OCI-M1 (cell line): ENCODE results near the gene ACOT6.
"Not testable (repeated sequence)": the region's sequence is repeated elsewhere in the genome, so short reads cannot be mapped to it uniquely, and the experiment has no call there.

Source experiments
- DNase-seq: peaks from one replicate; lab custom pipeline; 2025; lab: John Stamatoyannopoulos, UW

The ACOT6 gene, protein sequence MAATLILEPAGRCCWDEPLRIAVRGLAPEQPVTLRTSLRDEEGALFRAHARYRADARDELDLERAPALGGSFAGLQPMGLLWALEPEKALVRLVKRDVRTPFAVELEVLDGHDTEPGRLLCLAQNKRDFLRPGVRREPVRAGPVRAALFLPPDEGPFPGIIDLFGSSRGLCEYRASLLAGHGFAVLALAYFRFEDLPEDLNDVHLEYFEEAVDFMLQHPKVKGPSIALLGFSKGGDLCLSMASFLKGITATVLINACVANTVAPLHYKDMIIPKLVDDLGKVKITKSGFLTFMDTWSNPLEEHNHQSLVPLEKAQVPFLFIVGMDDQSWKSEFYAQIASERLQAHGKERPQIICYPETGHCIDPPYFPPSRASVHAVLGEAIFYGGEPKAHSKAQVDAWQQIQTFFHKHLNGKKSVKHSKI

DNA sequence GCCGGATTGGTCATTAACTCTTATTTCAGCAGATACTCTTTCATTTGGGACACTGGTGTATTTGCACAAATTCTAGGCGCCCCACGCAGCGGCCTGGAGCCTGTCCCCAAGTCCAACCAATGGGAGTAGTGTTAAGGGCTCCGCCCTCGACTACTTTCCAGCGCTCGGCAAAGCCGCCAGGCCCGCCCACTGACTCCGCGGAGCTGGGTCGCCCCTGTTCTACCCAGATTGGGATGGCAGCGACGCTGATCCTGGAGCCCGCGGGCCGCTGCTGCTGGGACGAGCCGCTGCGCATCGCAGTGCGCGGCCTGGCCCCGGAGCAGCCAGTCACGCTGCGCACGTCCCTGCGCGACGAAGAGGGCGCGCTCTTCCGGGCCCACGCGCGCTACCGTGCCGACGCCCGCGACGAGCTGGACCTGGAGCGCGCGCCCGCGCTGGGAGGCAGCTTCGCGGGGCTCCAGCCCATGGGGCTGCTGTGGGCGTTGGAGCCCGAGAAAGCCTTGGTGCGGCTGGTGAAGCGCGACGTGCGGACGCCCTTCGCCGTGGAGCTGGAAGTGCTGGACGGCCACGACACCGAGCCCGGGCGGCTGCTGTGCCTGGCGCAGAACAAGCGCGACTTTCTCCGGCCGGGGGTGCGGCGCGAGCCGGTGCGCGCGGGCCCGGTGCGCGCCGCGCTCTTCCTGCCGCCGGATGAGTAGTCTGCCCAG, at the start of gene ACOT6:
Gene ACOT6, plus strand, starts transcription at position 179 of the 707 bp plus-strand sequence. Its CDS starts 55 bp downstream, at position 234.
- peak; percentile 16 for DNase-seq

DNA sequence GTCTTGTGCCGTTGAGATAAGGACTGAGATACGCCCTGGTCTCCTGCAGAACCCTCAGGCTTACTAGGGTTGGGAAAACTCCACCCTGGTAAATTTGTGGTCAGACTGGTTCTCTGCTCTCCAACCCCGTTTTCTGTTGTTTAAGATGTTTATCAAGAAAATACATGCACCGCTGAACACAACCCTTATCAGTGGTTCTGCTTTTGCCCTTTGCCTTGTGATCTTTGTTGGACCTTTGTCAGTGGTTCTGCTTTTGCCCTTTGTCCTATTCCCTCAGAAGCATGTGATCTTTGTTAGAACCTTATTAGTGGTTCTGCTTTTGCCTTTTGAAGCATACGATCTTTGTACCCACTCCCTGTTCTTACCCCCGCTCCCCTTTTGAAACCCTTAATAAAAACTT, 49.6 kb upstream of the ACOT6 start:
- peak; percentile 61 for DNase-seq

DNA sequence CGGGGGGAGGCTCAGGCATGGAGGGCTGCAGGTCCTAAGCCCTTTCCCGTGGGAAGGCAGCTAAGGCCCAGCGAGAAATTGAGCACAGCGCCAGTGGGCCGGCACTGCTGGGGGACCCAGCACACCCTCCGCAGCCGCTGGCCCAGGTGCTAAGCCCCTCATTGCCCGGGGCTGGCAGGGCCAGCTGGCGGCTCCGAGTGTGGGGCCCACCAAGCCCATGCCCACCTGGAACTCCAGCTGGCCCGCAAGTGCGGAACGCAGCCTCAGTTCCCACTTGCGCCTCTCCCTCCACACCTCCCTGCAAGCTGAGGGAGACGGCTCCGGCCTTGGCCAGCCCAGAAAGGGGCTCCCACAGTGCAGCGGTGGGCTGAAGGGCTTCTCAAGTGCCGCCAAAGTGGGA, 45.9 kb upstream of the ACOT6 start:
- not testable (repeated sequence) for DNase-seq

DNA sequence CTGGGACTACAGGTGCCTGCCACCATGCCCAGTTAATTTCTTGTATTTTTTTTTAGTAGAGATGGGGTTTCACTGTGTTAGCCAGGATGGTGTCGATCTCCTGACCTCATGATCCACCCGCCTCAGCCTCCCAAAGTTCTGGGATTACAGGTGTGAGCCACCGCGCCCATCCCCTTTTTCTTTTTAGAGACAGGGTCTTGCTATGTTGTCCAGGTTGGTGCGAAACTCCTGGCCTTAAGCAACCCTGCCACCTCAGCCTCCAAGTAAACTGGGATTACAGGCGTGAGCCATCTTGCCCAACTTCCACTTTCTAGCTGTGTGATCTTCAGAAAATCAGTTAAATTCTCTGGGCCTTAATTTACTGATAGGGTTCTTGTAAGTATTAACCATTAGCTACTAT, 45.4 kb upstream of the ACOT6 start:
- DNase-seq, result not testable (repeated sequence)

DNA sequence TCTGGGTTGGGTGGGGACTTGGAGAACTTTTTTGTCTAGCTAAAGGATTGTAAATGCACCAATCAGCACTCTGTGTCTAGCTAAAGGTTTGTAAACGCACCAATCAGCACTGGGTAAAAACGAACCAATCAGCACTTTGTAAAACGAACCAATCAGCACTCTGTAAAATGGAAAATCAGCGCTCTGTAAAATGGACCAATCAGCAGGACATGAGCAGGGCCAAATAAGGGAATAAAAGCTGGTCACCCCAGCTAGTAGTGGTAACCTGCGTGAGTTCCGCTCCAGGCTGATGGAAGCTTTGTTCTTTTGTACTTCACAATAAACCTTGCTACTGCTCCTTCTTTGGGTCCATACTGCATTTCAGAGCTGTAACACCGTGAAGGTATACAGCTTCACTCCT, 45.0 kb upstream of the ACOT6 start:
- DNase-seq, result no peak

DNA sequence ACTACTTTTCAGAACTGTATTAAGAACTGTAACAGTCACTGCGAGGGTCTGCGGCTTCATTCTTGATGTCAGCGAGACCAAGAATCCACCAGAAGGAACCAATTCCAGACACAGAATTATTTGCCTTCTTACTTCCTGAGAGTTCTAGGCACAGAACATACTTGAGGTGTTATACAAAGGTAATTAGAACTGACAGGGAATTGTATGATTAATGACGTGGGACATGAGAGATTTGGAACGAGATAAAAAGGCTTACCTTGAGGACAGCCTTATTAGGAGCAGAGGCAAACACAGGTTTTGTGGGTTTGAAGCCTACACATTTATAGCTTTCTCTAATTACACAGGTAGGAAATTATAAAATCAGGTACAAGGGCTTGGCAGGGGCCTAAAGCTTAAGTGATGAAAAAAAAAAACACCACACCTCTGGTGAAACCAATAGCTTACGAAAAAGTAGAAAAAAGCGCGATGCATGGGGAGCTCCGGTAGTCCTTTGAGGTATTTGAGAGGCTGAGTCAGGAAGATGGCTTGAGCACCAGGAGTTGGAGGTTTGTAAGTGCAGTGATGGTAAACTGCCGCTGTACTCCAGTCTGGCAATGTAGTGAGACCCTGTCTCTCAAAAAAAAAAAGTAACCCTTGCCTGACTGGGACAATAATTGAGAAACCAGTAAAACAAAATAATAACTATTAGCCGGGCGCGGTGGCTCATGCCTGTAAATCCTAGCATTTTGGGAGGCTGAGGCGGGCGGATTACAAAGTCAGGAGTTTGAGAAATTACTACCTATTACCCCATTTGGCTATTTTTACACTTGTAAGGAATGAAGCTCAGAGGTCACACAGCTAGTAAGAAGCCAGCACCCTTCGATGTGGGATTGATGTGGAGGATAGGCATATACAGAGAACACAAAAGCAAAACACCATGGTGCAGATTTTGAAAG, 44.1 kb upstream of the ACOT6 start:
- DNase-seq, result no peak

DNA sequence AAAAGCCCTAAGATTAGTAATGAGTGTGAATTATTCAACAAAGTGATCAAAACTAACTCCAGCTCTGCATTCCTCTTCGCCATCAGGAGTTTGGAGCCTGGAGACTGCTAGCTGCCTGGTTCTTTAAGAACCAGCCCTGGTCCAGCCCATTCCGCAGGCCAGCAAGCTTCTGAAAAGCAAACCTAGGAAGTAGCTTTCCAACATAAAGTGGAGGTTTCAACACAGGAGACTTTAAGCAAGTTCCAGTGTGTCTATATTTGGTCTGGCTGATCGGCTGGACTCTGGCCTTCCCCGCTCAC, 43.5 kb upstream of the ACOT6 start:
- not testable (repeated sequence) for DNase-seq

DNA sequence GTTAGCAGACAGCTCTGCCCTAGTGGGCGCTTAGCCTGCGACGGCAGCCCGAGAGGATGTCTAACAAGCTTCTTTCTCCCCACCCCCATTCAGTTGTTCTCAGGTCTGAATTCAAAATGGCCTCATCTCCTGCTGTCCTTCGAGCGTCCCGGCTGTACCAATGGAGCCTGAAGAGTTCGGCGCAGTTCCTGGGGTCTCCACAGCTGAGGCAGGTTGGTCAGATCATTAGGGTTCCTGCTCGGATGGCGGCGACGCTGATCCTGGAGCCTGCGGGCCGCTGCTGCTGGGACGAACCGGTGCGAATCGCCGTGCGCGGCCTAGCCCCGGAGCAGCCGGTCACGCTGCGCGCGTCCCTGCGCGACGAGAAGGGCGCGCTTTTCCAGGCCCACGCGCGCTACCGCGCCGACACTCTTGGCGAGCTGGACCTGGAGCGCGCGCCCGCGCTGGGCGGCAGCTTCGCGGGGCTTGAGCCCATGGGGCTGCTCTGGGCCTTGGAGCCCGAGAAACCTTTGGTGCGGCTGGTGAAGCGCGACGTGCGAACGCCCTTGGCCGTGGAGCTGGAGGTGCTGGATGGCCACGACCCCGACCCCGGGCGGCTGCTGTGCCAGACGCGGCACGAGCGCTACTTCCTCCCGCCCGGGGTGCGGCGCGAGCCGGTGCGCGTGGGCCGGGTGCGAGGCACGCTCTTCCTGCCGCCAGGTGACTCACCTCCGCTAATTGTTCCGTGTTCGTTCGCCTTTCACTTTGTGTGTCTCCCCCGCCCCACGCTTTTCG, 42.9 kb upstream of the ACOT6 start, which contains the start of gene ACOT2:
Gene ACOT2, plus strand, starts transcription at position 29 of the 774 bp plus-strand sequence. Its CDS starts 28 bp downstream, at position 57.
- DNase-seq, result peak; percentile 84

DNA sequence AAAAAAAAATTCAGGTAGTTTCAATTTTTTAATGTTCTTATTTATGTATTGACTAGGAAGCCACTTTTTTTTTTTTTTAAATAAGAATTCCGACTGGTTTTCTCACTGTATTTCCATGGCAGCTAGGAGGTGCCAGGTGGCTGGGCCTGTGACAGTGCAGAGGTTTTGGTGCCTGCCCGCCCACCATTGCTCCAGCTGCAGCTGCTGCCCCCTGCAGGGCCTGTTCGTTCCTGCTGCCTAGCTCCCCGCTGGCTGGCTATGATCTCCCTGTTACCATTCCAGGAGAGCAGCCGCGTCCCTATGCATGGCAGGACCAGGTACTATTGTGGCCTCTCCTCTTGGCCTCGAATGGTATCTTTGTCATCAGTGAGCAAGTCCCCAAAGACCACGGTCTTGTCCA, 41.4 kb upstream of the ACOT6 start:
- DNase-seq, result peak; percentile 78

DNA sequence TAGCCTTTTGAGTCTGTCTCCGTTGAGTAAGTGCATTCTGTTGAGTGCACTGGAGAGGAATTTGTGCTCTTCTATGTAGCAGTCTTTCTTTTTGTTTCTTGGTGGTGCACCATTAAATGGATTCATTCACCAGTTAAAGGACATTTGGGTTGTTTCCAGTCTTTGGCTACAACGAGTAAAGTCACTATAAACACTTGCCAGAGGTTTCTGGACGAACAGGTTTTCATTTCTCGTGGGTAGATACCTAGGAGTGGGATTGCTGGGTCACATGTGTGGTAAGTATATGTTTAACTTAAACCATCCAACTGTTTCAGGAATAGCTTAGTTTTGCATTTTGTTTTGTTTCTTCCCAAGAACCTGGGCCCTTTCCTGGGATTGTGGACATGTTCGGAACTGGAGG, 39.3 kb upstream of the ACOT6 start:
- not testable (repeated sequence) for DNase-seq

DNA sequence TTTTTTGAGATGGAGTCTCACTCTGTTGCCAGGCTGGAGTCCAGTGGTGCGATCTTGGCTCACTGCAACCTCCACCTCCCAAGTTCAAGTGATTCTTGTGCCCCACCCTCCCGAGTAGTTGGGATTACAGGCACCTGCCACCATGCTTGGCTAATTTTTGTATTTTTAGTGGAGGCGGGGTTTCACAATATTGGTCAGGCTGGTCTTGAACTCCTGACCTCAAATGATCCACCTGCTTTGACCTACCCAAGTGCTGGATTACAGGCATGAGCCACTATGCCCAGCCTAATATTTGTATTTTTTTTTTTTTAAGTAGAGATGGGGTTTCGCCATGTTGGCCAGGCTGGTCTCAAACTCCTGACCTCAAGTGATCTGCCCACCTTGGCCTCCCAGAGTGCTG, 38.6 kb upstream of the ACOT6 start:
- DNase-seq, result not testable (repeated sequence)

DNA sequence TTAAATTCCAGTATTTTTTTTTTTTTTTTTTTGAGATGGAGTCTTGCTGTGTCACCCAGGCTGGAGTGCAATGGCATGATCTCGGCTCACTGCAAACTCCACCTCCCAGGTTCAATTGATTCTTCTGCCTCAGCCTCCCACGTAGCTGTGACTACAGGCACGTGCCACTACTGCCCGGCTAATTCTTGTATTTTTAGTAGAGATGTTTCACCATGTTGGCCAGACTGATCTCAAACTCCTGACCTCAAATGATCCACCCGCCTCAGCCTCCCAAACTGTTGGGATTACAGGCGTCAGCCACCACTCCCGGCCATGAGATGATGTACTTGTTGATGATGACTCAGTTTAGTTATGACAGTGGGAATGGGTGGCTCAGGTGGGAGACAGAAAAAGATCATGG, 38.1 kb upstream of the ACOT6 start:
- not testable (repeated sequence) for DNase-seq

DNA sequence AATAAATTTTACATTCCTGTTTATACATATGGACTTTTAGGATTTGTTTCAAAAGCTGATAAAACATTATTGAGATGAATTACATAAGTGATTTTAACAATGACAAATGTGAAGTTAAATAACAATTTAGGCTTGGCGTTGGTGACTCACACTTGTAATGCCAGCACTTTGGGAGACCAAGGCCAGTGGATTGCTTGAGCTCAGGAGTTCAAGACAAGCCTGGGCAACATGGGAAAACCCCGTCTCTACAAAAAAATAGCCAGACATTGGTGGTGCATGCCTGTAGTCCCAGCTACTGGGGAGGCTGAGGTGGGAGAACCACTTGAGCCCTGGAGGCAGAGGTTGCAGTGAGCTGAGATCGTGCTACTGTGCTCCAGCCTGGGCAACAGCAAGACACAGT, 35.9 kb upstream of the ACOT6 start:
- DNase-seq, result no peak

DNA sequence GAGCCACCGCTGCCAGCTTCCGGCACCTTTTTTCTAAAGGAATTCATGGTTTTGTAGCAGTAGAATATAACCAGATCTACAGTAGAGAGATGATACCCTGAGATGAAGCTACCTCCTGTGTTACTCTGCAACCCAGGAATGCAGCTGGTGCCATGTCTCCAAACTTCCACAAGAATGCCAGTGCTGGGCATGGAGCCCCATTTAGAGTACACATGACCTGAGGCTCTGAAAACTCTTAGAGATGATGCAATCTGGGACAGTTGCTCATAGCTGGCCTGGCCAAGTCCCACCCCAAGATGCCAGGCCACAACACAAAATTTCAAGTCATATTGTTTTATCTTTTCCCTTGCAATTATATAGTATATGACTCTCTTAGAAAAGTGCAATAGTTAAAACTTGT, 35.1 kb upstream of the ACOT6 start:
- not testable (repeated sequence) for DNase-seq

DNA sequence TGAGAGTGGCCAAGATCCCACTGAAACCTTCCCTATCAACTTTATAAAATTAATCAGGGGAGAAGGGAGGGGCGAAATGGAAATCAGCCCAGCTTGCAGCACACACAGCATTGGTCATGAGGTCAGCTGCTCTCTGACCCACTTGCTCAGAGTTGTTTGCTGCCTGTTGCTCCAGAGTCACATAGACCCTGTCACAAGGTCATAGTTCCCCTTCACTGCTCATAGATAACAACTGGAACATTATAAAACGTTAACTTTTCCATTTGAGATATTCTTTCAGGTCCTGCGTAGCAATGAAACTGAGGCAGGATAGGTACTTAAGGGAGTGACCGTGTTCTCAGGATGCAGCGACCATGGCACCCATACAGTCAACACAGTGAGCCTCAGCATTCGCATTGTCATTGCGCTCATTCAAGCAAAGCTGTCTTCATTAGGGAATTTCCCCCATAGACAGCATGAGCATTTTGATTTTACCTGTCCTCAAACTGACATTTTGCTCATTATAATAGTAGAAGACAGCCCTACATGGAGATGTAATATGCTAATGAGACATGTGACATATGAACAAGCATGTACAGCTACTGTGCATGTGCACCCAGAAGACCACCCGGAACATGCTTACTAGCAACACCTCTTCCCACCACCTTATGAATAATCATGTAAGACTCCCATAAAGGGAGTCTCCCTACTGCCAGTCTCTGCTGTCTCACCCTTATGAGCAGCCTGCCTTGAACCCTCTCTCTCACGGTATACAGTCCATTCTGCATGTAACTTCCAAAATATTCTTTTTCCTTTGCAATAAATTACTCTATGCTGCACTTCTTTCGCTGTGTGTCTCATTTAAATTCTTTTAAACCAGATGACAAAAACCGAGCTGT, 30.0 kb upstream of the ACOT6 start:
- DNase-seq, result not testable (repeated sequence)

DNA sequence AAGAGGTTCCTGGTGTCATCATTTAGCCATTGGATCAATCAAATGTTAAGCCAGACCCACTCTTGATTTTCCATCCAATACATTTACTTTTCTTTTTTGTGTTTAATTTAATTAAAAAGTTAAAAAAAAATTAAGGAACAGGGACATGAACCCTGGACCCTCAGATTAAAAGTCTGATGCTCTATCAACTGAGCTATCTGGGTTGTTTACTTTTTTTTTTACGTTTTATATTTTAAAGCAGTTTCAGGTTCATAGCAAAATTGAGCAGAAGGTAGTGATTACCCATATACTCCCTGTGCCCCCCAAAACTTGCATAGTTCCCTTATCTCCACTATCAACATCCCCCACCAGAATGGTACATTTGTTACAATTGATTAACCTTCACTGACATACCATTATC, 23.6 kb upstream of the ACOT6 start:
- no peak for DNase-seq

DNA sequence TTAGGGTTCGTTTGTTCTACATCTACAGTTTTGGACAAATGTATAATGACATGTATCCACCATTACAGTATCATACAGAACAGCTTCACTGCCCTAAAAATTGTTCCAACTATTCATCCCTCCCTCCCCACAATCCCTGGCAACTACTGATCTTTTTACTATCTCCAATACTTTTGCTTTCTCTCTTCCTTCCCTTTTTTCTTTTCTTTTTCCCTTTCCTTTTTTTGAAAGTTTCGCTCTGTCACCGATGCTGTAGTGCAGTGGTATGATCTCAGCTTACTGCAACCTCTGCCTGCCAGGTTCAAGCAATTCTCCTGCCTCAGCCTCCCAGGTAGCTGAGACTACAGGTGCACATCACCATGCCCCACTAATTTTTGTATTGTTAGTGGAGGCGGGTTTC, 23.2 kb upstream of the ACOT6 start:
- no peak for DNase-seq

DNA sequence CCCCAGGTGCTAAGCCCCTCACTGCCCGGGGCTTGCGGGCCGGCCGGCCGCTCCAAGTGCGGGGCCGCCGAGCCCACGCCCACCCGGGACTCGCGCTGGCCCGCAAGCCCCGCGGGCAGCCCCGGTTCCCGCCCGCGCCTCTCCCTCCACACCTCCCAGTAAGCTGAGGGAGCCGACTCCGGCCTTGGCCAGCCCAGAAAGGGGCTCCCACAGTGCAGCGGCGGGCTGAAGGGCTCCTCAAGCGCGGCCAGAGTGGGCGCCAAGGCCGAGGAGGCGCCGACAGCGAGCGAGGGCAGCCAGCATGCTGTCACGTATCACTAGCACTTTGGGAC, 21.7 kb upstream of the ACOT6 start:
- DNase-seq, result not testable (repeated sequence)

DNA sequence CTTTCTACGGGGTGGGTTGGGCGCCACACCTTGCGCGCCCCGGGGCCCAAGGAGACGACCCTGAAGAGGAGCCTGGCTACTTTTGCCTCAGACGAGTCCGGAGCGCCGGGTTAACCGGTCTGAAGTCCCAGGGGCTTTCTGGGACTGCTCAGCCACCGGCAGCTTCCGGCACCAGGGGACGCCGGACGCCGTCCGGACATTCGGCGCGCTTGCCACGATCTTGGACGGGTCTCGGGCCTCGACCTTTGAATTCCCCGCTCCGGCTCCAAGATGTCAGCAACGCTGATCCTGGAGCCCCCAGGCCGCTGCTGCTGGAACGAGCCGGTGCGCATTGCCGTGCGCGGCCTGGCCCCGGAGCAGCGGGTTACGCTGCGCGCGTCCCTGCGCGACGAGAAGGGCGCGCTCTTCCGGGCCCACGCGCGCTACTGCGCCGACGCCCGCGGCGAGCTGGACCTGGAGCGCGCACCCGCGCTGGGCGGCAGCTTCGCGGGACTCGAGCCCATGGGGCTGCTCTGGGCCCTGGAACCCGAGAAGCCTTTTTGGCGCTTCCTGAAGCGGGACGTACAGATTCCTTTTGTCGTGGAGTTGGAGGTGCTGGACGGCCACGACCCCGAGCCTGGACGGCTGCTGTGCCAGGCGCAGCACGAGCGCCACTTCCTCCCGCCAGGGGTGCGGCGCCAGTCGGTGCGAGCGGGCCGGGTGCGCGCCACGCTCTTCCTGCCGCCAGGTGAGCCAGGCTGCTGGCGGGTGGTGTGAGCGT, 20.4 kb upstream of the ACOT6 start, which contains the start of gene ACOT4:
Gene ACOT4, plus strand, starts transcription at position 184 of the 760 bp plus-strand sequence. Its CDS starts 87 bp downstream, at position 271.
- no peak for DNase-seq

DNA sequence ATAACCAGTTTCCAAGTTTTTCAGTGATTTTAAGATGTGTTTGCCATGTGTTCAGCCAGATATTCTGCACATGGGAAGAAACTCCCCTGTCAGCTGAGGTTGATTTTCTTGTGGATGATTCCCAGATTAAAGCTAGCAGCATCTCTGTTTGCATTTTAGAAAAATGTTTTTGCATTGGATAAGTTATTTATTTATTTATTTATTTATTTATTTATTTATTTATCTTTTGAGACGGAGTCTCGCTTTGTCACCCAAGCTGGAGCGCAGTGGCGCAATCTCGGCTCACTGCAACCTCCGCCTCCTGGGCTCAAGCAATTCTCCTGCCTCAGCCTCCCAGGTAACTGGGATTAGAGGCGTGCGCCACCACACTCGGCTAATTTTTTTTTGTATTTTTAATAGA, 17.8 kb upstream of the ACOT6 start:
- DNase-seq, result no peak
